ENCODE measurements around the gene RBM20.

RBM20 gene

DNA sequence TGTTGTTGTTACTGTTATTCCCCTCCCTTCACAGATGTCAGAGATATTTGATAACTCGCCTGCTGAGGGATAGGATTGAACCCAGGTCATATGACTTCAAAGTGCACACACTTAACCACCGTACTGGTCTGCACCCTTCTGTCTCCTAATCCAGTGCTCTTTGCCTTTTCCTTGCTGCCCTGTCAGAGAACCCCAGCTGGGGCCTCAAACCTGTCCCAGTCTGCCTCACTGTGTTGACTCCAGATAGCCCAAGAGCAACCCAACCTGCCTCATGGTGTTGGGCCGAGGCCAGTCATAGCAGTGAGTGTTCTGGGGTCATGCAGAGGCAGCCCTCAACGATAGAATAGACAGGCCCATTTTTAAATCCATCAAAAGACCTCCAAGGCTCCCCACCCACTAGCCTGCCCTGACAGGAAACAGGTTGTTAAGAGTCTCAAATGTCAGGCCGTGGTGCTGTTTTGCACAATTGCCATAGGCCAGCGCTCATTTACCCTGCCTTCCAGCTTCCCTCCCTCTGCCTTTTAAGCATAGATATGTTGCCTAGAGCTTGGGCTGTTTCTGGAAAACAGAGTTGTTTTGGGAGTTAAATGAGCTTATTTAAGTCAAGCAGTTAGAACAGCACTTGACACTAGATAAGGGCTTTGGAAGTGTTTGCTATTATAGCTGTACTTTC is 190.6 kb downstream of the RBM20 start:
- DNase-seq (ENCODE audit: low read depth): no peak

DNA sequence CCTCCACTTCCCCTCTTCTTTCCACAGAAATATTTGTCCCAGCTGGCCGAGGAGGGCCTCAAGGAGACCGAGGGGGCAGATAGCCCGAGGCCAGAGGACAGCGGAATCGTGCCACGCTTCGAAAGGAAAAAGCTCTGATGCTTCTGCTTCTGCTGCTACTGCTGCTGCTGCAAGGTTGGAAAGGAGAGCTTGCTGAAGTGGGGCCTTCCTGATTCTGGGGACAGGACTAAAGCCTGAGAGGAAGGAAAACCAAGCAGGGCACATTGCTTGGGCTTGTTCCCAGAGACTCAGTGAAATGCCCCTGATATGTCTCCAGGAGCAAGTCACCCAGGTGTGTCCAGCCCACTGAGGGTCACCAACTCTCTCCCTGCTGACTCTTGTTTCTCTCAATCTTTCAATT is 191.7 kb downstream of the RBM20 start:
- no peak for DNase-seq (ENCODE audit: low read depth)

DNA sequence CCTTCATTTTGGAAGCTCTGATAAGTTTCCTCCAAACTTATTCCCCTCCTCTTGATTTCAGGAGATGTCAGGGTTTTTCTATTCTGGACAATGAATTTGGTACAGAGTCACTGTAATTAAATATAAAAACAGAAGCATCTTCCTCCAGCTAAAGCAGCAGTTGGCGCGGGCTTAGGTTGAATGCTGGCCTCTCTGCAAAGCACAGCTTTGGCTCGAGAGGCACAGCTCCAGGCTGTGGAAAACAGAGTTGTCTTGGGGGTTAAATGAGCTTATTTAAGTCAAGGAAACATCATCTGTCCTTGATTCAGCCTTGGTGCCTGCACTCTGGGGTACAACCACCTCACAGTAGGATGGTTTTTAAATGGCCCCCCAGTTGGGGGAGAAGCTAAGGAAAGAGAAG is 192.6 kb downstream of the RBM20 start:
- DNase-seq (ENCODE audit: low read depth): no peak

DNA sequence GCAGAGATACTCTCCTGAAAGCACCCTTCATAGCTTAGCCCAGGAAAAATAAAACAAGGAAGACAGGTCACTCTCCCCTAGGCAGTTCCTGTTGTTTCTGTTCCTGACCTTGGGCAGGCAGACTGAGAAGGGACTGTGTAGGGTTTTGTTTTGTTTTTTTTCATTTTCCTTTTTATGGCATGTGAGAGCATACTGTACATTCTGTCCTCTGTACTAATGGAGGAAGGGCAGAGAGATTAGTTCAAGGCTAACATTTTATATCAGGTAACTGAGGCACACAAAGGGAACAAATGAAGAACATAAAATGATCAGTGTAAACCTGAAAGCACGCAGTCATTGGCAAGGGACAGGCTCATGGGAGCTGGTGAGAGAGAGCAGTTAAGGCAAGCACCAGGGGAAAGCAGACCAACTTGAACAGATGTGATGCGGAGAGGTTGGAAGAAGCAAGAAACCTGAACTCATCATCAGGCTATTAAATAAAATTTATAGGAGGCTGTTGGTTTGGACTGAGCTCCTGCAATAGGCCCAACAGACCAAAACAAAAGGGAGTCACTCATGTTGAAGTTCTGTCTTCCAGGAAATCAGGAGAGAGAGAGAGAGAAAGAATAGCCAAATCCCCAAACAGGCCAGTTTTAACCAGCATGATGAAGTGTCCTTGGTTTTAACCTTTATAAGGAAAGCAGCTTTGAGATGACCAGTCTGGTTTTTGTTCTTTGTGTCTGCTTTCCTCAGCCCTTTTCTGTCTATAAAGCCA is 193.5 kb downstream of the RBM20 start:
- no peak for DNase-seq (ENCODE audit: low read depth)

DNA sequence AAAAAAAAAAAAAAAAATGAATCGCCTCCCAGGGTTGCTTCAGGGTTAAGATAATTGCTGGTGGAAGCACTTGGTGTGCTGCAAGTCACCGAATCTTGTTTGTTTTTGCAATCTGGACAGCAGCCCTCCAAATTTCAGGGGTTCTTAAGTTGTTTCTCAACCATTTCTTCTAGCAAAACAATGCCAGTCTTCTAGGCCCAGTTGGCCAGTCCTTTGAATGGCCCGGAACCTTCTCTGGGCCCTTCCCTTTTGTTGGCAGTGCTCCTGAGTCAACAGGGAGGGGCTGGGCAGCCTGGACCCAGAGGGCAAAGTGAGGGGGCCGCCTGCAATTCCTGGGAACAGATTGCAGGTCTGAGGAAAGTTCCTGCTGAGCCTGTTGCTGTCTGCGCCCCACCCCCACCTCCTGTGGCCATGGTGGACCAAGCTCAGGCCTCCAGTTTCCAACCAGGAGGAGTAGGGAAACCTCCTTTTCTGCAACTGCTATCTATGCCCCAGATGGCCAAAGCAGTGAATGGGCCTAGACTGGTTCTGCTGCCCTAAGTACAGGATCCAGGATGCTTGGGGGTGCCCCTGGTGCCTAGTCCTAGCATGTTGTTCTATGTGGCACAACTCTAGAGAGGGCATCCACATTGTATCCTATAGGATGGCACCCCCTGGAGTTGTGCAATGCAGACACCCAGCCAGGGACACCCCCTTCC is 196.2 kb downstream of the RBM20 start:
- no peak for DNase-seq (ENCODE audit: low read depth)

DNA sequence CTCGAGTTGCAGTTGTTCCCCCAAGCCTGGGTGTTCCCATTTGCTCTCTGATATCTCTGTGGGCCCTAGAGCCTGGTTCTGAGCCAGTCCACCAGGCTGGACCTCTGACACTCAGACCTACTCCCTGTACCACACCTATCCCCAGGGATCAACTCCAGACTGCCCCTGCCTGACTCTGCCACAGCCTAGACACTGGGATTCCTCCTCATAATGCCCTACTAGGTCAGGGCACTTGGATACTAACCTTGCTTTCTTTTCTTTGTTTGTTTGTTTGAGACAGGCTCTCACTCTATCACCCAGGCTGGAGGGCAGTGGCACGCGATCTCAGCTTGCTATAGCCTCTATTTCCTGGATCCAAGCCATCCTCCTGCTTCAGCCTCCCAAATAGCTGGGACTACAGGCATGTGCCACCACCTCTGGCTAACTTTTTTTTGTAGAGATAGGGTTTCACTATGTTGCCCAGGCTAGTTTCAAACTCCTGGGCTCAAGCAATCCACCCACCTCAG is 196.8 kb downstream of the RBM20 start:
- no peak for DNase-seq (ENCODE audit: low read depth)

DNA sequence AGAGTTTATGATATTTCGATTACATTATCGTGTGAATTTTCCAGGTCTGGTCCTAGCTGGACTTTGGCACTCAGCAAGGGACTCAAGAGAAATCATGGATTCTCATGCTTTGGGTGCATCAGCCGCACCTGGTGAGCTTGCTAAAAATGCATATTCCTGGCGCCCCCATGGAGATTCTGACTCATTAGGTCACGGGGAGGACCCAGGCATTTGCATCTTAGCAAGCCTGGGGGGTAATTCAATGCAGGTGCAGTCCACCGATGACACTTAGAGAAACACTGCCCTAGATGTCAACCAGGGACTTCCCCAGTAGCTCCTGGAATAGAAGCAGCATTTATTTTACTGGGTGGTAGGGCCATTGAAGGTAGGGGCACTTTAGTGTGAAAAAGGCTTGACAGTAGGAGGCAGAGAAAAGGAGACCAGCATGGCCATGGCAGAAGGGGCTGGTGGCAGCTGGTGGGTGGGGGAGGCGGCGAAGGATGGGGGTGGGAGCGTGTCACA is 197.7 kb downstream of the RBM20 start:
- DNase-seq (ENCODE audit: low read depth): no peak

DNA sequence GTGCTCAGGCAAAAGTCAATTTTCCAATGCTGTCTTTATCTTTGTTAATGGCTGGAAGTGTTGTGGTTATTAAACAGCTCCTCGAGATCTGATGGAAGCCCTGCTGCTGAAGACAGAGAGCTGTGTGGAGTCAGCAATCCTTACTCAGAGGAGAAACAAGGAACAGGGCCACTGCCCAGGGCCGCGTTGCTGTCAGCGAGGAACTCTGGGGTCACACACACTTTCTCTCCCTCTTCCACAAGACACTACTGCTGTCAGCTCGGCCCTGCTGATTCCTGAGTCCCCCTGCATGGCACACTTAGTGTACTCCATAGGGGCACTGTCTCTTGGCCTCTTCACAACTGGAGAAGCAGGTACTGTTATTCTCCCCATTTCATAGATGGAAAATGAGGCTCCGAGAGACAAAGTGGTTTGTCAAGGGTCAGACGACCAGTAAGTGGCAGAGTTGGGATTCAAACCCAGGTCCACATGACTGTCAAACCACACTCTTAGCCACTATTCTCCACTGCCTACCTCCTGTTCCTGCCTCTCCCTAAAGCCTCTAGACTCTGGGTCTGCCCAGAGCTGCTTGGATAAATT is 198.3 kb downstream of the RBM20 start:
- DNase-seq (ENCODE audit: low read depth): no peak

DNA sequence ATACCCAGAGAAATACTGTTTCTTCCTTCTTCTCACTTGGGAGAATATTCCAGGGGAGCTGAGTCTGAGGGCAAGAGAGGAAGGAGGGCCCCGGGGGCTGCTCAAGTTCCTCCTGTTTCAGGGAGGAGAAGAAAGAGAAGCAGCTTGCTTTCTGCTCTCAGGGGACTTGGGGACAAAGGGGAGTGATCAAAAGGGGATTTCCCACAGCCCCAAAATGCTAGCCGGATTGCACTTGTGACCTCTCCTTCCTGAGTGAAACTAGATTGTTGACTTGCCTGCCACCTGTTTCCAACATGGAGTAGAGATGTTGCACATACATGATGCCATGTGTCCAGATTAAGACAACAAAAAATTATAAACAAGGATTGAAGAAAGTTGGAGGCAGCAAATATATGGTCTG is 198.9 kb downstream of the RBM20 start:
- no peak for DNase-seq (ENCODE audit: low read depth)

DNA sequence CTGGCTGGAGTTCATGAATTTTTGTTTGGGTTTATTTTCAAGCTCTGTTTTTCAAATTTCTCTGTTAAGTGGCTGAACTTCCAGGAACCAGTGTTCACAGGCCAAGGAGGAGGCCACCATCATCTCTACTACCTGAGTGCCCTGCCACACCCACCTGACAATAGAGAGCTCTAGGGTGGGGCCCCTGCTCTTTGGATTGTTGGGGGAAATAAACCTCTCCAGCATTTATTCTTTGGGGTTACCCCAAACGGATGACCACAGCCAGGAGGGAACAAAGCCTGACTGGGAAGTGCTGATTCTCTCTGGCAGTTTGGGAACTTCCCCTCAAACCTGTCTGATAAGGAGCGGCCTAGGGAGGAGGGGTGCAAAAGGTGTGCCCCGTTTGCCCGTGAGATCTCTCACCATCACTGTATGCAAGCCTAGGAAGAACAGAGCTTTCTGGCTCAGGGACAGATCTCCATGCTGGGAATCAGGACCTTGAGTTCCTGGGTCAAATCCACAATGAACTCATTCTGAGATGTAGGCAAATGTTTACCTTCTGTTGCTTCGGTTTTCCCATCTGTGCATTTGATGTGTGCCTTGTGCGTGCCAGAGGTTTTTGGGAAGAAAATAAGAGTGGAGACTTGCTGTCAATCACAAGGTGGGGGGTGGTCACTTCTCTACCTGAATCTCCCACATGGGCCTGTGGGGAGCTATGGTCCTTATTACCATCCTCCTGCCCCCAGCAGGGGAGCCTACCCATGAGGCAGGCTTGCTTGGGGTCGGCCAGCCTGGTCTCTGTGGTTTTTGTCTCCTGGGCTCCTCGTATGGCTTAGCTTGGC is 199.9 kb downstream of the RBM20 start:
- DNase-seq (ENCODE audit: low read depth): no peak

DNA sequence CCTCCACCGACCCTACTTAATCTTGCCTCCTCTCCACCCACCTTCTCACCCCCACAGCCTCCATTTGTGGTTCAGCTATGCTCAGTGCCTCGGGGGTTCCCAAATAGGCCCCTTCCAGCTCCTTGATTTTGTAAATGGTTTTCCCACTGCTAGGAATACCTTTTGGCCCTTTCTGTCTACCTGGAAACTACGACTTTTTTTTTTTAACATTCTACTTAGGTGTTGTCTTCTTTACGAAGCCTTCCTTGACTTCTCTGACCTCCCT is 200.4 kb downstream of the RBM20 start:
- DNase-seq (ENCODE audit: low read depth): no peak

DNA sequence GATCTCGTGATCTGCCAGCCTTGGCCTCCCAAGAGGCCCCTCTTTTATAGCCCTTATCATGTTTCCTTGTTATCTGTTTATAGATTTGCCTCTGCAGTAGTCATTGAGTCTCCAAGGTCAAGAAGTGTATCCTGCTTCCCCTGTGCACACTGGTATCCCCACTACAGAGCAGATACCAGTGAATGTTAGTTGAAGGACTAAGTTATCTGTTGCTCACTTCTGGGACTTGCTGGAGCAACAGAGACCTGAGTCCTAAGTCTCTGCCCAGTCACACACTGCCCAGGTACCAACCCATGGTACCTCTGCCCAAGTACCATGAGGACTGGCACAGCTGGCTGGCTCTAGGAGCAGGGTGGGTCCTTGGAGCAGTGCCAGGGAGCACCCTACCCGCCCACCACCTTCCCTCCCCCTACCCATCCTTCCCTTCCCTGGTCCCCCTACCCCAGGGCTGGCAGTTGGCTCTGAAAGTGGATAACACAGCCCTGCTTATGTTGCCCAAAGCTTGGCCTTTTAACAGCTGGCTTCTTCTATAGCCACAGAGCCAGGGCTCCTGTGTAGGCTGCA is 201.1 kb downstream of the RBM20 start:
- no peak for DNase-seq (ENCODE audit: low read depth)

DNA sequence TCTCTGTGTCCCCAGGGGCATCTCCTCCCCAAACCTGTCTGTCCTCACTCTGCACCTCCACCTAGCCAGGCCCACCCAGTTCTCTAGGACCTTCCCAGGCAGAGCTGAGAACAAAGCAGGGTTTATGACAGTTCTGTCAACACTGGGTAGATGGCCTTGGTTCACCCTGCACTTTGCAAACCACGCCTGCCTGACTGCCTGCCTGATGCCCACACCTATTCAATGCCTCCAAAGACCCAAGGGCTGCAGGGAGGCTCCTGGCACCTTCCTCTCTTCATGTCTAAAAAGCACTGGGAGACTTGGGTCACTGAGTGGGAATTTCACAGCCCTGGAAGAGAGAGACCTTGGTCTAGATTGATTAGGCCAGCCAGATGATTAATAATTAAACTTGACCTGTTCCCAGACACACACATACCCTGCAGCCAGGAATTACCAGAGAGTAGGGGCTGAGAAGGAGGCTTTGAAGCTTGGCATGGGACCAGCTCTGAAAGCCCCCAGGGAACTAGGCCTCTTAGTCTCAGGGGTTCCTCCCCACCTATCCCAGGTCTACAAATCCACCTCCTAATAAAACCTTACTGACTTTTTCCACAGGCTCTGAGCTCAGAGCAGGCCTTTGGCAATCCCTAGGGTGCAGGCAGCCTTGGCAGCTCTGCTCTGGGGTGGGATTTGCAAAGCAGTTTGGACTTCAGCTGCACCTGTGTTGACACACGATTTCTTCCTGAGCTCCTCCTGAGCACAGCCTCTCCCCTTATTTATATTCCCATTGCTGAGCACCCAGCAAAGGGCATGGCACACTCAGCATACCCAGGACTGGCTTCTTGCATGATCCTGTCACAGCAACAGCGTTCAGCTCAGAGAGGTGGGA is 201.9 kb downstream of the RBM20 start:
- DNase-seq (ENCODE audit: low read depth): no peak

DNA sequence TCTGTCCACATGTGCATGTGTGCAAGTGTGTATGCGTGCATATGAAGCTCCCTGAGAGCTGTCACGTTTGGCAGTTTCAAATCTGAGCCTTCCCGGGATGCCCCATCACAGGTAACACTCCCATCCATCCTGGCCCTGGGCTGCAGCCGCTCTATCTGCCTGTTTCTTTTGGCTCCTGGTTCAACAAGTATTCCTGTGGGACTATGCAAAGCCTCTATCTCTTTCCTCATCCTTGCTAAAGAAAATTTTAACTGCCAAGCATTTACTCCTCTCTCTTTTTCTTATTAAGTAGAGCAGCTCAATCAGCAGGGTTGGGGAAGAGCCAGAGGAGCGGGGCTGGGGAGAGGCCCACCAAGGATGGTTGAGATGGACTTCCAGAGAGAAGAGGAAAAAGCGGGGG is 203.2 kb downstream of the RBM20 start:
- DNase-seq (ENCODE audit: low read depth): no peak

DNA sequence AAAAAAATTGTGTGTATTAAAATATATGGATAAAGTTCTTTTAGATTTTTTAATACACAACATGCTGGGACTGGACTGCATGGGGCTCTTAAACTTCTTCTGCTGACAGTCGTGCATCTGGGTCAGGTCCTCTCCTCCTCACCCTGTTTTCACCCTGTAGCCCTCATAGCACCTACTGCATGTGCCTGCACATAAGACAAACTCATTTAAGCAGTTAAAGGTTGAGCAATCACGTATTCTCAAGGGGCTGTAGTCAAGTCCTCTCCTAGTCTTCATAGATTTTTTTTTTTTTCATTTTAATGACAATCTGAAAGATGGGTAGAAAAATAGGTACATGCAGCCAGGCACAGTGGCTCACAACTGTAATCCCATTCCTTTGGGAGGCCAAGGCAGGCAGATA is 204.0 kb downstream of the RBM20 start:
- DNase-seq (ENCODE audit: low read depth): no peak

DNA sequence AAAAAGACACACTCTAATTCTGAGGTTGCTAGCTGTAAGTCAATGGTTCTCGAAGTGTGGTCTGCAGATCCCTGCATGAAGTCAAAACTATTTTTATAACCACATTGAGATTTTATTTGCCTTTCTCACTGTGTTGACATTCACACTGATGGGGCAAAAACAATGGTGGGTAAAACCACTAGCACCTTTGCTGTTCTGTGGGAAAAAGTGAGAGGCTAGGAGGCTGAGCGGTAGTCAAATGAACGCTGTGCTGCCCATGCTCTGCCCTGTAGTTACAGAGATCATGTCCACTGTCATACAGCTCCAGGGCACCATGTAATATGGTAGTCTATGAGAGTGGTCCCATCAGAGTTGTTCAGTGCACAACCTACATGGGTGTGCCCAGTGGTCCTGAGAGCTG is 206.0 kb downstream of the RBM20 start:
- DNase-seq (ENCODE audit: low read depth): no peak

DNA sequence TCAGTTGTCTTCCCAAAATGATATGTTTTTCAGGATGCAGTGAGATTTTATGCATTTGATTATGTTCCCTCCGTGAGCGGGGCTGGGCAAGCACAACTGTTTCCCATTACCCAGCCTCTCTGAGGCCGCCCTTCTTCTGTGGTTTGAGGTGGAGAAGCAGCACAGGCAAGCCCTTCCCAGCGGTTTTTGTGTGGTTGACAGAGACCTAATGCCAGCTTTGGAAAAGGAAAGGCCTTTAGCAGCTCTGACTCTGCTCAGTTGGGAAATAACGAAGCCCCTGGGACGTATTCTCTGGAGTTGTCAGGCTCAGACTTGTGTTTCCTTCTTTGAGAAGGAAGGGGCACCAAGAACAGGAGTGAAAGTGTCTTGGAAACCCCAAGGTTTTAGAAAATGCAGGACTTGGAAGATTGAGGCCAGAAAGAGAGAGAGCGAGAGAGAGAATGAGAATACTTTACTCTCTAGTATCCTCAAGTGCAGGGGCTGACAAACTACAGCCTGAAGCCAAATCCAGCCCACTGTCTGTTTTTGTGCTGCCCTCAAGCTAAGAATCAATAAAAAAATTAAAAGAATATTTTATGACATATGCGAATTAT is 207.0 kb downstream of the RBM20 start:
- peak; percentile 50 for DNase-seq (ENCODE audit: low read depth)

DNA sequence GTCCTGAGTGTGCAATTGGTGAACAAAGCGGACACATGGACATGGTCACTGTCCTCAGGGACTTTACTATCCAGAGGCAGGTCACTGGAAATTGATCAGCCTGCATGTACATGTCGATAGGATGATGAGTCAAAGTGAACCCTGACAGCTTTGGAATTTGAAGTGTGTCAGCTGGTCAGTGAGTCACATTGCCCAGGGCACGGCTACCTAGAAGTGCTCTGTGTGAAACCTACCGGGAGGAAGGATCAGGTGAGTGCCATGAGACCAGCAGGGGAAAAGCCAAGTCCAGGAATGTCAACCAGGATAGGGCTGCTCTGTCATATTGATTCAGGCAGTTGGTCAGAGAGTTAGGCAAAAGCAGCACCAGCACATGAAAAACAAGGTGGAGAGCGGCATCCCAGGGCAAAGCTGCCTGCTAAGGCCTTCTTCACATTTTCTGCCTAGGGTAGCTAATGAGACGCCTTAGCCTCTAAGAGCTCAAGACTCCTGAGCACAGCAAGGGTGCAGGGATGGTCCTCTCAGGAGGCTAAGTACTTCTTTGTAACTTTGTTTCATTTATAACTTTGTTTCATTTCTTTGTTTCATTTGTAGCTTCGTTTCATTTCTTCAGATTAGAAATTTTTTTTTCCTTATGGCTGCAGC is 208.2 kb downstream of the RBM20 start:
- DNase-seq (ENCODE audit: low read depth): no peak

DNA sequence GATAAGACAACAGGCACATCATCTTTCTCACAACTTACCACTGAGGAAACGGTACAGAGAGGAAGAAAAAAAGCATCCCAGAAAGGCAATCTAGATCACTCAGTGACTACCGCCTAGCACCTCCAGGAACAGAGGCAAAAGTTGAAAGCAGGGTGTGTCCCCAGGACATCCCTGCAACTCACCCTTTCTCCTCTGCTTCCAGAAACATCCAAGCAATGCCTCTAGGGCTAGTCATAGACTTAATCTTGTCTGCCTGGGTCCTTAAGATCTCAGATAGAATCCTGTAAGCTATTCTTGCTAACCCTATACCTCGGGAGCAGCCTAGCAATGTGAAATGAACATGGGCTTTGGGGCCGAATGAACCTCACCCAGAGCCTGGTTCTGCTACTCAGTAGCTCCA is 208.8 kb downstream of the RBM20 start:
- no peak for DNase-seq (ENCODE audit: low read depth)

Data from stromal cell of bone marrow (primary cell).